Measurements from ENCODE around the gene GPANK1.

GRCh38 chr6:31697555-31697954 lies 32.8 kb upstream of the GPANK1 start:
- TF ChIP-seq CTCF (IDR thresholded peaks at IDR 0.05; ENCODE audit: low read length): no peak
- no peak for TF ChIP-seq EZH2 (IDR thresholded peaks at IDR 0.05; ENCODE audit: borderline replicate concordance, low read length)
